HG03558 (cell line): Measurements from ENCODE around the gene FAT3.

Source experiments
- ATAC-seq: cut with Tn5 transposase; IDR thresholded peaks from one replicate; pipeline ENCODE4 v1.9.1; 2021; ENCODE audit warnings: moderate number of reproducible peaks; ENCODE audit not compliant: unreplicated experiment; ENCODE audit errors: extremely low read depth

FAT3 gene

GRCh38 chr11:92224407-92225124 lies at the start of gene FAT3:
FAT3 (plus strand) TSS chr11:92224818; CDS start chr11:92352113, 127,295 bp downstream.
- no peak for ATAC-seq

GRCh38 chr11:92179017-92179670 lies 45.5 kb upstream of the FAT3 start:
- no peak for ATAC-seq

- ATAC-seq, result no peak
Observed at GRCh38 chr11:92180226-92180625, 44.4 kb upstream of the FAT3 start.

- ATAC-seq, result no peak
Observed at GRCh38 chr11:92180664-92181251, 43.9 kb upstream of the FAT3 start.

- no peak for ATAC-seq
Observed at GRCh38 chr11:92190535-92191206, 33.9 kb upstream of the FAT3 start.

- ATAC-seq, result no peak
Observed at GRCh38 chr11:92192141-92192540, 32.5 kb upstream of the FAT3 start.

GRCh38 chr11:92198268-92198667 lies 26.4 kb upstream of the FAT3 start:
- ATAC-seq, result no peak

GRCh38 chr11:92199991-92200390 lies 24.6 kb upstream of the FAT3 start:
- no peak for ATAC-seq

GRCh38 chr11:92204731-92205130 lies 19.9 kb upstream of the FAT3 start:
- ATAC-seq, result no peak

GRCh38 chr11:92206441-92206840 lies 18.2 kb upstream of the FAT3 start:
- ATAC-seq, result no peak

GRCh38 chr11:92211576-92212167 lies 12.9 kb upstream of the FAT3 start:
- ATAC-seq, result no peak

- ATAC-seq, result no peak
Observed at GRCh38 chr11:92212530-92212929, 12.1 kb upstream of the FAT3 start.

- ATAC-seq, result no peak
Observed at GRCh38 chr11:92216789-92217188, 7.8 kb upstream of the FAT3 start.

- no peak for ATAC-seq
Observed at GRCh38 chr11:92219476-92219875, 5.1 kb upstream of the FAT3 start.

GRCh38 chr11:92222701-92223100 lies 1.9 kb upstream of the FAT3 start:
- ATAC-seq, result no peak

- no peak for ATAC-seq
Observed at GRCh38 chr11:92224054-92224406, 588 bp upstream of the FAT3 start.

- ATAC-seq, result no peak
Observed at GRCh38 chr11:92225125-92225567, 528 bp downstream of the FAT3 start.

GRCh38 chr11:92225568-92226330 lies 1.1 kb downstream of the FAT3 start:
- ATAC-seq, result no peak

GRCh38 chr11:92226331-92227229 lies 2.0 kb downstream of the FAT3 start:
- no peak for ATAC-seq
